Loucy (cell line): ENCODE results near the gene RDH14.

ENCODE experiments used
- H2AFZ ChIP-seq: fragments of 200-600 bp; sonication (generic); 2 replicates; pipeline ENCODE4 v1.6.0; 2016; ENCODE audit warnings: antibody characterized with exemption, mild to moderate bottlenecking, low read length, moderate library complexity
- H3F3A ChIP-seq: fragments of 200-600 bp; 2 replicates; pipeline ENCODE4 v1.6.0; 2016; ENCODE audit warnings: antibody characterized with exemption, low read depth, mild to moderate bottlenecking
- H3K27me3 ChIP-seq: fragments of 200-600 bp; sonication (generic); 2 replicates; pipeline ENCODE4 v1.6.1; 2014; ENCODE audit warnings: low read length, mild to moderate bottlenecking; ENCODE audit not compliant: insufficient read depth, poor library complexity, severe bottlenecking
- H3K36me3 ChIP-seq: fragments of 200-600 bp; sonication (generic); 2 replicates; pipeline ENCODE4 v1.6.1; 2016; ENCODE audit warnings: low read length; ENCODE audit not compliant: insufficient read depth
- H3K4me1 ChIP-seq: fragments of 200-600 bp; sonication (generic); 2 replicates; pipeline ENCODE4 v1.5.1; 2014; ENCODE audit warnings: low read length, mild to moderate bottlenecking; ENCODE audit not compliant: insufficient read depth, poor library complexity, severe bottlenecking
- H3K4me2 ChIP-seq: fragments of 200-600 bp; sonication (generic); 2 replicates; pipeline ENCODE4 v1.6.0; 2014; ENCODE audit warnings: antibody characterized with exemption, low read length, low read depth, mild to moderate bottlenecking; ENCODE audit not compliant: poor library complexity, severe bottlenecking
- H3K4me3 ChIP-seq: fragments of 200-600 bp; sonication (generic); 2 replicates; pipeline ENCODE4 v1.5.1; 2014; ENCODE audit warnings: low read length, mild to moderate bottlenecking, mixed read lengths; ENCODE audit not compliant: poor library complexity, severe bottlenecking
- H3K79me2 ChIP-seq: fragments of 200-600 bp; sonication (generic); 2 replicates; pipeline ENCODE4 v1.6.1; 2014; ENCODE audit warnings: low read length; ENCODE audit not compliant: insufficient read depth
- H3K9ac ChIP-seq: fragments of 200-600 bp; sonication (generic); 2 replicates; pipeline ENCODE4 v1.6.0; 2014; ENCODE audit warnings: mild to moderate bottlenecking, low read depth, low read length, moderate library complexity; ENCODE audit not compliant: poor library complexity, severe bottlenecking
- H3K9me2 ChIP-seq: fragments of 200-600 bp; sonication (generic); replicated peaks from 2 replicates; pipeline ENCODE4 v1.6.1; 2016; ENCODE audit warnings: low read depth, low read length, mixed read lengths
- H3K9me3 ChIP-seq: fragments of 200-600 bp; sonication (generic); 2 replicates; pipeline ENCODE4 v1.6.1; 2014; ENCODE audit warnings: mild to moderate bottlenecking, antibody characterized with exemption, low read length, low read depth; ENCODE audit not compliant: insufficient read depth
- H4K20me1 ChIP-seq: fragments of 200-600 bp; sonication (generic); 2 replicates; pipeline ENCODE4 v1.6.0; 2014; ENCODE audit warnings: antibody characterized with exemption, low read length, mild to moderate bottlenecking; ENCODE audit not compliant: insufficient read depth, poor library complexity, severe bottlenecking
- CTCF ChIP-seq: fragments of 200-600 bp; sonication (generic); conservative IDR thresholded peaks from 2 replicates; pipeline ENCODE4 v1.5.1; 2014; ENCODE audit warnings: mild to moderate bottlenecking, antibody characterized with exemption, low read length
- EZH2phosphoT487 ChIP-seq: fragments of 200-600 bp; IDR thresholded peaks from 2 replicates; pipeline ENCODE4 v1.6.1; 2018; ENCODE audit warnings: antibody characterized with exemption, mild to moderate bottlenecking, moderate library complexity, borderline replicate concordance

RDH14 gene, protein sequence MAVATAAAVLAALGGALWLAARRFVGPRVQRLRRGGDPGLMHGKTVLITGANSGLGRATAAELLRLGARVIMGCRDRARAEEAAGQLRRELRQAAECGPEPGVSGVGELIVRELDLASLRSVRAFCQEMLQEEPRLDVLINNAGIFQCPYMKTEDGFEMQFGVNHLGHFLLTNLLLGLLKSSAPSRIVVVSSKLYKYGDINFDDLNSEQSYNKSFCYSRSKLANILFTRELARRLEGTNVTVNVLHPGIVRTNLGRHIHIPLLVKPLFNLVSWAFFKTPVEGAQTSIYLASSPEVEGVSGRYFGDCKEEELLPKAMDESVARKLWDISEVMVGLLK

GRCh38 chr2:18560031-18560796 lies at the start of gene RDH14:
RDH14 (minus strand) TSS chr2:18560653; CDS start chr2:18560572, 81 bp downstream.
- peak within 1 kb of the TSS; percentile 97 for H3K4me2 ChIP-seq

GRCh38 chr2:18610090-18610489 lies 49.6 kb upstream of the RDH14 start:
- no peak overlapping the region for H3K9ac ChIP-seq
- H3F3A ChIP-seq = no peaks in the 10 kb centered on the region
- no peaks in the 10 kb centered on the region for H3K9me3 ChIP-seq
- no peak overlapping the region for H2AFZ ChIP-seq
- H3K79me2 ChIP-seq = no peaks in the 10 kb centered on the region
- H3K36me3 ChIP-seq = no peaks in the 10 kb centered on the region
- no peak overlapping the region for H3K4me2 ChIP-seq
- H4K20me1 ChIP-seq = no peaks in the 10 kb centered on the region
- no peaks in the 10 kb centered on the region for H3K27me3 ChIP-seq
- H3K4me3 ChIP-seq = no peak overlapping the region
- no peak for TF ChIP-seq EZH2phosphoT487
- TF ChIP-seq CTCF = no peak
- no peaks in the 10 kb centered on the region for H3K4me1 ChIP-seq
- H3K9me2 ChIP-seq = no peaks in the 10 kb centered on the region

More at GRCh38 chr2:18560031-18560796, at the start of gene RDH14:
- Histone ChIP-seq H3K9me2 (no peaks in the 10 kb centered on the region), H3K27me3 (no peaks in the 10 kb centered on the region), H3K9me3 (no peaks in the 10 kb centered on the region), H2AFZ (peak within 1 kb of the TSS; percentile 98), H4K20me1 (peaks cover 33% of the 10 kb centered on the region), H3K36me3 (peaks cover 6% of the 10 kb centered on the region; the same call in 1 of the 2 replicates), H3F3A (no peaks in the 10 kb centered on the region), H3K9ac (peak within 1 kb of the TSS; percentile 77), H3K79me2 (peaks cover 31% of the 10 kb centered on the region), H3K4me1 (peaks cover 40% of the 10 kb centered on the region), H3K4me3 (peak within 1 kb of the TSS; percentile 99)
- no peak for TF ChIP-seq EZH2phosphoT487

DNA sequence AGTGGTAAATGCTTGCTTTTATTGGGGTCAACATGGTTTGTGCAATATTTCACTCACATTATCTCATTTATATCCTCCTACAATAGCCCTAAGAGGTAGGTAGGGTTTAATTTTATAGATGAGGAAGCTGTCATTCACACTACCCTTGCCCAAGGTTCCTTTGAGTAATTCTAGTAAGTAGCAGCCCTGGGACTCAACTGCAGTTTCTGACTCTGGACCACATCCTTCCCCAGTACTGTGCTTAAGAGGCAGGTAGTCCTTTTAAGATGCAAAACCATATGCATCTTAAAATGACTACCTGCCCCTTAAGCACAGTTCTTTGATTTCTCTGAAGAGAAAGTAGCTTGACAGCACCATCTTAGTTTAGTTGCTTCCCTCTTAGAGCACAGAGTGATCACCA lies 44.7 kb upstream of the RDH14 start:
- H3K4me1 ChIP-seq = no peaks in the 10 kb centered on the region
- no peaks in the 10 kb centered on the region for H3K9me3 ChIP-seq
- no peaks in the 10 kb centered on the region for H3K36me3 ChIP-seq
- H3K4me3 ChIP-seq = no peak overlapping the region
- no peaks in the 10 kb centered on the region for H3F3A ChIP-seq
- H3K4me2 ChIP-seq = no peak overlapping the region
- H3K9me2 ChIP-seq = no peaks in the 10 kb centered on the region
- no peaks in the 10 kb centered on the region for H3K27me3 ChIP-seq
- TF ChIP-seq CTCF (no peak), EZH2phosphoT487 (no peak)
- H4K20me1 ChIP-seq = no peaks in the 10 kb centered on the region
- no peak overlapping the region for H3K9ac ChIP-seq
- no peaks in the 10 kb centered on the region for H3K79me2 ChIP-seq
- H2AFZ ChIP-seq = no peak overlapping the region
